OCI-LY7 (cell line): ENCODE data around the gene NAA25. TPM values are rescaled to one million over a fixed set of nuclear protein-coding genes. Genes with fewer than 3 reads are reported as not detected.
A peak's percentile ranks its signal among the peaks of the same experiment; 100 is the strongest.

Experiments used
- BruUV-seq: library from RNA; stranded (reverse); fragments of 400-500 nt; replicated peaks from 2 replicates; lab custom pipeline; 2021; lab: Mats Ljungman, UMichigan
- CTCF ChIA-PET: fragments of 300-600 bp; sonication (Branson Sonifier 250); formaldehyde crosslinking; loops from one replicate; lab custom pipeline; 2022; ENCODE audit warnings: antibody characterized with exemption; ENCODE audit not compliant: unreplicated experiment; lab: Charles Lee
- POLR2A ChIA-PET: fragments of 300-600 bp; sonication (Branson Sonifier 250); formaldehyde crosslinking; loops from one replicate; lab custom pipeline; 2022; ENCODE audit warnings: antibody characterized with exemption; lab: Charles Lee
- DNase-seq: peaks from one replicate; pipeline ENCODE4 v3.0.0-alpha.2; 2015; ENCODE audit warnings: low spot score
- H2AFZ ChIP-seq: fragments of 200-600 bp; sonication (generic), shearing (Covaris generic); 2 replicates; pipeline ENCODE4 v1.6.1; 2014; ENCODE audit warnings: mild to moderate bottlenecking, antibody characterized with exemption, low read length, moderate library complexity
- H3K27ac ChIP-seq: fragments of 200-600 bp; sonication (generic); 2 replicates; pipeline ENCODE4 v1.5.1; 2014; ENCODE audit warnings: mixed run types, low read depth, mild to moderate bottlenecking, moderate library complexity, low read length, inconsistent platforms; ENCODE audit not compliant: poor library complexity, severe bottlenecking
- H3K36me3 ChIP-seq: fragments of 200-600 bp; sonication (generic); 2 replicates; pipeline ENCODE4 v1.6.1; 2014; ENCODE audit warnings: mild to moderate bottlenecking, antibody characterized with exemption, low read length, moderate library complexity, mixed read lengths; ENCODE audit not compliant: insufficient read depth
- H3K4me1 ChIP-seq: fragments of 200-600 bp; sonication (generic); 2 replicates; pipeline ENCODE4 v1.5.1; 2014; ENCODE audit warnings: mild to moderate bottlenecking, low read length; ENCODE audit not compliant: insufficient read depth, poor library complexity, severe bottlenecking
- H3K4me2 ChIP-seq: fragments of 200-600 bp; sonication (generic); 2 replicates; pipeline ENCODE4 v1.6.1; 2014; ENCODE audit warnings: mild to moderate bottlenecking, low read length
- H3K4me3 ChIP-seq: fragments of 200-600 bp; sonication (generic); 2 replicates; pipeline ENCODE4 v1.5.1; 2014; ENCODE audit warnings: mild to moderate bottlenecking, low read depth, low read length; ENCODE audit not compliant: poor library complexity, severe bottlenecking
- H3K79me2 ChIP-seq: fragments of 200-600 bp; sonication (generic); 2 replicates; pipeline ENCODE4 v1.6.1; 2016; ENCODE audit warnings: low read depth, mild to moderate bottlenecking, low read length, moderate library complexity, mixed read lengths; ENCODE audit not compliant: insufficient read depth
- H3K9me2 ChIP-seq: fragments of 200-600 bp; sonication (generic); 2 replicates; pipeline ENCODE4 v1.6.1; 2016; ENCODE audit warnings: mild to moderate bottlenecking, low read length, mixed read lengths; ENCODE audit not compliant: insufficient read depth
- H3K9me3 ChIP-seq: fragments of 200-600 bp; sonication (generic); 2 replicates; pipeline ENCODE4 v1.6.1; 2014; ENCODE audit warnings: mild to moderate bottlenecking, mixed run types, low read length, mixed read lengths
- H4K20me1 ChIP-seq: fragments of 200-600 bp; sonication (generic); 2 replicates; pipeline ENCODE4 v1.6.1; 2014; ENCODE audit warnings: mild to moderate bottlenecking, antibody characterized with exemption, low read length, moderate library complexity, mixed read lengths; ENCODE audit not compliant: insufficient read depth
- CTCF ChIP-seq: fragments of 200-600 bp; sonication (generic); conservative IDR thresholded peaks from 2 replicates; pipeline ENCODE4 v1.5.1; 2014; ENCODE audit warnings: mild to moderate bottlenecking, antibody characterized with exemption, low read length, moderate library complexity, mixed read lengths
- EZH2phosphoT487 ChIP-seq: fragments of 200-600 bp; sonication (generic); IDR thresholded peaks from 2 replicates; pipeline ENCODE4 v1.6.1; 2018; ENCODE audit warnings: low read depth, borderline replicate concordance, mild to moderate bottlenecking, mixed run types, antibody characterized with exemption, low read length, moderate library complexity, mixed read lengths
- intact Hi-C: fragments of 100-400 bp; cut with micrococcal nuclease; formaldehyde crosslinking; loops from one replicate; pipeline ENCODE4 v1.10.0; 2022; ENCODE audit not compliant: unreplicated experiment
- total RNA-seq, 2 experiments: library from RNA; depleted of rRNA in 1 of 2; stranded (reverse); fragments of >200 nt in 1 of 2; shearing (Covaris generic) in 1 of 2; gene quantifications; 2 replicates each; pipeline ENCODE4 v1.2.3, GENCODE V29; 2014 to 2022

NAA25 gene
- total RNA-seq, 2 experiments from 2014 or later = 27.4 to 50.3 TPM

GRCh38 chr12:112018571-112019237, 89.9 kb downstream of the NAA25 start:
- H3K27ac ChIP-seq = no peak overlapping the region
- no peak overlapping the region for H3K4me3 ChIP-seq
- no peak overlapping the region for H3K4me2 ChIP-seq
- peaks cover 83% of the 10 kb centered on the region for H3K36me3 ChIP-seq
- H4K20me1 ChIP-seq = peaks cover 24% of the 10 kb centered on the region
- ChIA-PET POLR2A (no interaction called here), CTCF (no interaction called here)
- peaks cover 42% of the 10 kb centered on the region for H3K79me2 ChIP-seq
- DNase-seq = no peak
- intact Hi-C loops = no loop called here
- H3K9me2 ChIP-seq = no peaks in the 10 kb centered on the region
- no peak overlapping the region for H2AFZ ChIP-seq
- peaks cover 9% of the 10 kb centered on the region; the same call in 1 of the 2 replicates for H3K9me3 ChIP-seq
- TF ChIP-seq EZH2phosphoT487 (no peak), CTCF (no peak)
- BruUV-seq = no TSS peak
- peaks cover 14% of the 10 kb centered on the region for H3K4me1 ChIP-seq

GRCh38 chr12:112017041-112017440, 91.5 kb downstream of the NAA25 start:
- peaks cover 24% of the 10 kb centered on the region for H4K20me1 ChIP-seq
- CTCF ChIA-PET = no interaction called here
- DNase-seq = no peak
- no peak overlapping the region for H3K4me2 ChIP-seq
- H3K4me3 ChIP-seq = no peak overlapping the region
- no peaks in the 10 kb centered on the region for H3K9me2 ChIP-seq
- peaks cover 67% of the 10 kb centered on the region for H3K36me3 ChIP-seq
- H3K27ac ChIP-seq = no peak overlapping the region
- no peak overlapping the region for H2AFZ ChIP-seq
- POLR2A ChIA-PET = interaction anchor here (0.7 kb wide), 1 partner anchor 1457 kb away, joined by 6 read pairs; no protein-coding TSS in a partner anchor
- intact Hi-C loops = no loop called here
- BruUV-seq = TSS peak; percentile 38
- H3K4me1 ChIP-seq = peaks cover 18% of the 10 kb centered on the region
- peaks cover 44% of the 10 kb centered on the region for H3K79me2 ChIP-seq
- TF ChIP-seq CTCF (no peak), EZH2phosphoT487 (no peak)
- H3K9me3 ChIP-seq = peaks cover 9% of the 10 kb centered on the region; the same call in 1 of the 2 replicates

GRCh38 chr12:112015938-112016337, 92.6 kb downstream of the NAA25 start:
- no peak overlapping the region for H3K4me3 ChIP-seq
- BruUV-seq = no TSS peak
- POLR2A ChIA-PET = interaction anchor here (0.7 kb wide), 1 partner anchor 286 kb away, joined by 4 read pairs; no protein-coding TSS in a partner anchor
- TF ChIP-seq CTCF = no peak
- no peak for TF ChIP-seq EZH2phosphoT487
- H3K4me1 ChIP-seq = peaks cover 29% of the 10 kb centered on the region
- no peak for DNase-seq
- no peak overlapping the region for H3K27ac ChIP-seq
- H3K36me3 ChIP-seq = peaks cover 56% of the 10 kb centered on the region
- CTCF ChIA-PET = no interaction called here
- intact Hi-C loops = loop anchor here (2.0 kb wide), 2 partner anchors 367 to 393 kb away; partner anchors contain the start of genes HECTD4 and RPL6
- H3K4me2 ChIP-seq = no peak overlapping the region
- peaks cover 9% of the 10 kb centered on the region; the same call in 1 of the 2 replicates for H3K9me3 ChIP-seq
- H3K79me2 ChIP-seq = peaks cover 53% of the 10 kb centered on the region
- no peak overlapping the region for H2AFZ ChIP-seq
- peaks cover 24% of the 10 kb centered on the region for H4K20me1 ChIP-seq
- no peaks in the 10 kb centered on the region for H3K9me2 ChIP-seq
